Measurements from ENCODE around the gene PTGER1. TPM values are rescaled to one million over a fixed set of nuclear protein-coding genes. Genes with fewer than 3 reads are reported as not detected.

The PTGER1 gene
- total and polyA plus RNA-seq, 2 of the 4 experiments (the other 2 are of a cell fraction), result 0.54 to 0.60 TPM

DNA sequence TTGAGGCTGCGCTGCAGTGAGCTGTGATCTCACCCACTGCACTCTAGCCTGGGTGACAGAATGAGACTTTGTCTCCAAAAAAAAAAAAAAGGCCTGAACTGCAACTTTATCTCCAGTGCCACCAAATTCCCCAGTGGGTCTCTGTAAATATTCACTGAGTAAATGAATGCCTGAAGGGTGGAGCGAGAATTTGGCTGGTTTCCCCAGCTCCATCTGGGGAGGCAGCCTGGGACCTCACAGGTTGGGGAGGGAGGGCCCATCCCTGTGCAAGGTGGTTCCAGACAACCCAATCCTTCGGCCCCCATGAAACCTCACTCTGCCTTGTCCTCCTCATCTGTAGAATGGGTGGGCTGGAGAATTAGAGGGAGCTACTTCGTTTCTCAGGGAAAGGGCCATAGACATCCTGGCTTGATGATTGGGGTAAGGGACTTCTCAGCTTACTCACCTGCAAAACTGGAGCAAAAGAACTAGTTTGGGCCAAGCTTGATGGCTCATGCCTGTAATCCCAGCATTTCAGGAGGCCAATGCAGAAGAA is 46.2 kb downstream of the PTGER1 start:
- ATAC-seq (ENCODE audit: low read depth), result no peak
- Histone ChIP-seq H3K36me3 (ENCODE audit: control insufficient read depth, insufficient read depth, low read length) (no peaks in the 10 kb centered on the region), H3K14ac (replicated peaks; ENCODE audit: low read depth, low read length) (no peak overlapping the region), H4K8ac (ENCODE audit: low read depth in 2 of 2, low read length in 2 of 2) (no peak overlapping the region), H3K4me3 (ENCODE audit: insufficient read depth, low read depth, low read length) (no peak overlapping the region), H3K9ac (ENCODE audit: low read depth, low read length) (no peak overlapping the region), H4K91ac (ENCODE audit: insufficient read depth, low read depth, low read length) (no peak overlapping the region), H2BK5ac (ENCODE audit: low read depth, low read length, poor library complexity, severe bottlenecking) (no peak overlapping the region), H4K20me1 (ENCODE audit: insufficient read depth, low read length) (no peaks in the 10 kb centered on the region; the same call in 1 of the 2 replicates), H3K4me2 (ENCODE audit: low read depth, low read length) (no peak overlapping the region), H2BK120ac (ENCODE audit: low read depth, low read length) (no peak overlapping the region), H3K27me3 (ENCODE audit: control insufficient read depth, insufficient read depth, low read length) (peaks cover 2% of the 10 kb centered on the region; the same call in 1 of the 2 replicates), H3K9me3 (ENCODE audit: control insufficient read depth, insufficient read depth, low read length) (no peaks in the 10 kb centered on the region), H2AK9ac (replicated peaks; ENCODE audit: low read depth, low read length, poor library complexity) (no peak overlapping the region), H3K4ac (ENCODE audit: low read depth, low read length) (no peak overlapping the region), H3K23ac (ENCODE audit: low read depth, low read length) (no peak overlapping the region), H4K5ac (ENCODE audit: low read depth, low read length) (no peak overlapping the region), H2BK20ac (ENCODE audit: low read depth, low read length) (no peak overlapping the region), H3K79me1 (ENCODE audit: low read depth in 1 of 2, low read length in 2 of 2) (peaks cover 6 to 12% of the 10 kb centered on the region in 2 experiments; a peak in 3 of 4 replicates), H3K27ac (ENCODE audit: insufficient read depth, low read length) (no peak overlapping the region), H3K56ac (ENCODE audit: extremely low read depth, insufficient read depth, low read length) (no peak overlapping the region), H3K18ac (ENCODE audit: low read depth, low read length) (no peak overlapping the region), H3K4me1 (ENCODE audit: control insufficient read depth, insufficient read depth, low read length) (peaks cover 2% of the 10 kb centered on the region), H2AK5ac (ENCODE audit: low read depth, low read length) (peak overlapping the region; percentile 2; the same call in 1 of the 2 replicates), H2BK15ac (ENCODE audit: low read depth, low read length) (no peak overlapping the region), H2AFZ (replicated peaks; ENCODE audit: low read length, poor library complexity) (no peak overlapping the region), H3K9me1 (ENCODE audit: insufficient read depth, low read length) (peaks cover 7% of the 10 kb centered on the region; the same call in 1 of the 2 replicates)
- no CpG with 5 or more reads among the region's 4 CpGs for WGBS, 2 experiments (ENCODE audit: extremely low coverage in 2 of 2, insufficient read length in 1 of 2)
- no peak for DNase-seq
- CTCF ChIA-PET, result no interaction called here
- no TSS peak for BruUV-seq (replicated peaks)
- POLR2A ChIA-PET (ENCODE audit: unreplicated experiment), result no interaction called here
- TF ChIP-seq, protein P1, sequence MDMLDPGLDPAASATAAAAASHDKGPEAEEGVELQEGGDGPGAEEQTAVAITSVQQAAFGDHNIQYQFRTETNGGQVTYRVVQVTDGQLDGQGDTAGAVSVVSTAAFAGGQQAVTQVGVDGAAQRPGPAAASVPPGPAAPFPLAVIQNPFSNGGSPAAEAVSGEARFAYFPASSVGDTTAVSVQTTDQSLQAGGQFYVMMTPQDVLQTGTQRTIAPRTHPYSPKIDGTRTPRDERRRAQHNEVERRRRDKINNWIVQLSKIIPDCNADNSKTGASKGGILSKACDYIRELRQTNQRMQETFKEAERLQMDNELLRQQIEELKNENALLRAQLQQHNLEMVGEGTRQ (IDR thresholded peaks at IDR 0.05; ENCODE audit: low read depth, low read length), result no peak
- TF ChIP-seq NFE2L2 (IDR thresholded peaks at IDR 0.05; ENCODE audit: low read depth, low read length) (no peak), FOS (IDR thresholded peaks at IDR 0.05; ENCODE audit: low read depth, low read length) (no peak), CEBPB (IDR thresholded peaks at IDR 0.05; ENCODE audit: low read depth, low read length) (no peak), MXI1 (IDR thresholded peaks at IDR 0.05; ENCODE audit: borderline replicate concordance, low read depth, low read length) (no peak), RFX5 (IDR thresholded peaks at IDR 0.05; ENCODE audit: low read depth, low read length) (no peak), SMC3 (IDR thresholded peaks at IDR 0.05; ENCODE audit: low read depth, low read length) (no peak), RCOR1 (IDR thresholded peaks at IDR 0.05; ENCODE audit: insufficient replicate concordance, low read length) (no peak), RAD21 (IDR thresholded peaks at IDR 0.05; ENCODE audit: low read length) (no peak), CHD1 (IDR thresholded peaks at IDR 0.05; ENCODE audit: low read depth, low read length) (no peak), BHLHE40 (IDR thresholded peaks at IDR 0.05; ENCODE audit: low read depth, low read length) (no peak), MAFK (IDR thresholded peaks at IDR 0.05; ENCODE audit: low read depth, low read length) (no peak), MAZ (IDR thresholded peaks at IDR 0.05; ENCODE audit: borderline replicate concordance, low read depth, low read length) (no peak), POLR2A (IDR thresholded peaks at IDR 0.05; ENCODE audit: low read depth, low read length) (no peak)
- TF ChIP-seq, protein P2, sequence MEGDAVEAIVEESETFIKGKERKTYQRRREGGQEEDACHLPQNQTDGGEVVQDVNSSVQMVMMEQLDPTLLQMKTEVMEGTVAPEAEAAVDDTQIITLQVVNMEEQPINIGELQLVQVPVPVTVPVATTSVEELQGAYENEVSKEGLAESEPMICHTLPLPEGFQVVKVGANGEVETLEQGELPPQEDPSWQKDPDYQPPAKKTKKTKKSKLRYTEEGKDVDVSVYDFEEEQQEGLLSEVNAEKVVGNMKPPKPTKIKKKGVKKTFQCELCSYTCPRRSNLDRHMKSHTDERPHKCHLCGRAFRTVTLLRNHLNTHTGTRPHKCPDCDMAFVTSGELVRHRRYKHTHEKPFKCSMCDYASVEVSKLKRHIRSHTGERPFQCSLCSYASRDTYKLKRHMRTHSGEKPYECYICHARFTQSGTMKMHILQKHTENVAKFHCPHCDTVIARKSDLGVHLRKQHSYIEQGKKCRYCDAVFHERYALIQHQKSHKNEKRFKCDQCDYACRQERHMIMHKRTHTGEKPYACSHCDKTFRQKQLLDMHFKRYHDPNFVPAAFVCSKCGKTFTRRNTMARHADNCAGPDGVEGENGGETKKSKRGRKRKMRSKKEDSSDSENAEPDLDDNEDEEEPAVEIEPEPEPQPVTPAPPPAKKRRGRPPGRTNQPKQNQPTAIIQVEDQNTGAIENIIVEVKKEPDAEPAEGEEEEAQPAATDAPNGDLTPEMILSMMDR (conservative IDR thresholded peaks at IDR 0.05; ENCODE audit: low read depth, low read length), result no peak
- TF ChIP-seq, protein P3, sequence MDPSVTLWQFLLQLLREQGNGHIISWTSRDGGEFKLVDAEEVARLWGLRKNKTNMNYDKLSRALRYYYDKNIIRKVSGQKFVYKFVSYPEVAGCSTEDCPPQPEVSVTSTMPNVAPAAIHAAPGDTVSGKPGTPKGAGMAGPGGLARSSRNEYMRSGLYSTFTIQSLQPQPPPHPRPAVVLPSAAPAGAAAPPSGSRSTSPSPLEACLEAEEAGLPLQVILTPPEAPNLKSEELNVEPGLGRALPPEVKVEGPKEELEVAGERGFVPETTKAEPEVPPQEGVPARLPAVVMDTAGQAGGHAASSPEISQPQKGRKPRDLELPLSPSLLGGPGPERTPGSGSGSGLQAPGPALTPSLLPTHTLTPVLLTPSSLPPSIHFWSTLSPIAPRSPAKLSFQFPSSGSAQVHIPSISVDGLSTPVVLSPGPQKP (IDR thresholded peaks at IDR 0.05; ENCODE audit: borderline replicate concordance, low read depth, low read length), result no peak
- in situ Hi-C loops (cut with MboI; ENCODE audit: low sequenced_read_pairs) (no loop called here), intact Hi-C loops (cut with micrococcal nuclease) (no loop called here), dilution Hi-C loops (cut with HindIII; ENCODE audit: low sequenced_read_pairs, unreplicated experiment) (no loop called here)
